G401 (cell line): ENCODE results near the gene PRG2. TPM values are rescaled to one million over a fixed set of nuclear protein-coding genes. Genes with fewer than 3 reads are reported as not detected.
"Not testable (repeated sequence)": the region's sequence is repeated elsewhere in the genome, so short reads cannot be mapped to it uniquely, and the experiment has no call there.

ENCODE experiments used
- DNase-seq: peaks from one replicate; pipeline ENCODE4 v3.0.0-alpha.2; 2015; ENCODE audit warnings: low spot score
- in situ Hi-C: cut with HindIII; loops from 2 replicates; pipeline ENCODE4 v1.10.0; 2016; ENCODE audit warnings: low sequenced_read_pairs, mixed read lengths
- total RNA-seq: library from RNA; depleted of rRNA; stranded (reverse); fragments of >200 nt; shearing (Covaris generic); gene quantifications from 2 replicates; pipeline ENCODE4 v1.2.3, GENCODE V29; 2014

Gene PRG2
- total RNA-seq, 1 experiment from 2014 or later: not detected

GRCh38 chr11:57376095-57377090 lies 14.1 kb downstream of the PRG2 start:
- DNase-seq: no peak

GRCh38 chr11:57375490-57375889 lies 15.0 kb downstream of the PRG2 start:
- in situ Hi-C loops: no loop called here
- DNase-seq: no peak

More at GRCh38 chr11:57376095-57377090, 14.1 kb downstream of the PRG2 start:
- in situ Hi-C loops: no loop called here

- in situ Hi-C loops: no loop called here
- no peak for DNase-seq
These were observed 15.5 kb downstream of the PRG2 start for GRCh38 chr11:57374966-57375365.

GRCh38 chr11:57373146-57373545 lies 17.3 kb downstream of the PRG2 start:
- no peak for DNase-seq
- in situ Hi-C loops: no loop called here

- DNase-seq: no peak
- in situ Hi-C loops: no loop called here
These were observed 19.5 kb downstream of the PRG2 start for GRCh38 chr11:57370941-57371340.

- DNase-seq: no peak
- in situ Hi-C loops: no loop called here
These were observed 20.2 kb downstream of the PRG2 start for GRCh38 chr11:57370251-57370650.

GRCh38 chr11:57368845-57369232 lies 21.6 kb downstream of the PRG2 start:
- no peak for DNase-seq
- in situ Hi-C loops: no loop called here

GRCh38 chr11:57368106-57368844 lies 22.2 kb downstream of the PRG2 start:
- in situ Hi-C loops: no loop called here
- no peak for DNase-seq

- in situ Hi-C loops: no loop called here
- DNase-seq: no peak
These were observed 25.4 kb downstream of the PRG2 start for GRCh38 chr11:57364851-57365660.

GRCh38 chr11:57363131-57364080 lies 27.0 kb downstream of the PRG2 start:
- DNase-seq: no peak
- in situ Hi-C loops: no loop called here

GRCh38 chr11:57361926-57362325 lies 28.5 kb downstream of the PRG2 start:
- no peak for DNase-seq
- in situ Hi-C loops: no loop called here

GRCh38 chr11:57361420-57361819 lies 29.0 kb downstream of the PRG2 start:
- in situ Hi-C loops, DNase-seq: not testable (repeated sequence)

- in situ Hi-C loops: no loop called here
These were observed 29.5 kb downstream of the PRG2 start for GRCh38 chr11:57360991-57361390.

GRCh38 chr11:57359896-57360690 lies 30.4 kb downstream of the PRG2 start:
- no peak for DNase-seq
- in situ Hi-C loops: no loop called here

More at GRCh38 chr11:57360991-57361390, 29.5 kb downstream of the PRG2 start:
- no peak for DNase-seq

- no peak for DNase-seq
- in situ Hi-C loops: no loop called here
These were observed 31.1 kb downstream of the PRG2 start for GRCh38 chr11:57359396-57359795.

GRCh38 chr11:57358991-57359390 lies 31.5 kb downstream of the PRG2 start:
- in situ Hi-C loops: no loop called here
- DNase-seq: no peak

- in situ Hi-C loops: no loop called here
- DNase-seq: no peak
These were observed 31.9 kb downstream of the PRG2 start for GRCh38 chr11:57358543-57358961.
